GM19240 (cell line): ENCODE data around the gene TPD52L1.

Experiments used
- DNase-seq: peaks from one replicate; pipeline ENCODE4 v3.0.0; 2011; ENCODE audit warnings: low spot score; ENCODE audit not compliant: insufficient read length

Gene TPD52L1

DNA sequence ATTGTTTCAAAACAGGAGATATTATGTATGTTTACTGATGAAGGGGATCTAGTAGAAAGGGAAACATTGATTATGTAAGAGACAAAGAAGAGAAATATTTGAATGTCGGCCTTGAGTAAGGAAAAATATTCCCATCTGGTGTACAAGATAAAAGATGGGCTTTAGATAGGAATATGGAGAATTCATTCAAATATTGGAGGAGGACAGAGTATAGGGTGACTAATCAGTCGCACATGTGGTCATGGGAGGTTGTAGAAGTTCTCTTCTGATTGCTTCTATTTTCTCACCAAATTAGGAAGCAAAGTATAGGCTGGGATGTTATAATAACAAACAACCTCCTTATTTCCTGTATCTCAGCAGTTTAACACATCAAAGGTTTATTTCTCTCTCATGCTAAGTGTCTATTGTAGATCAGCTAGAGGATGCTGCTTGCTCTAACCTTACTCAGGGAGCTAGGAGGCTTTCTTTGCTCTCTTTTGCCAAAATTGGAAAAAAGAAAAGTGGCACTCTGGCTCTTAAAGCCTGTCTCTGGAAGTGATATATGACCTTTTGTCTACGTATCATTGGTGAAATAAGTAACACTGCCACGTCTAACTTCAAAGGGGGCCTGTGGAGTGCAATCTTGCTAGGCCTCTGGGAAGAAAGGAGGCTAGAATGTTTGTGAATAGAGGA is 149.4 kb downstream of the TPD52L1 start:
- DNase-seq, result no peak

DNA sequence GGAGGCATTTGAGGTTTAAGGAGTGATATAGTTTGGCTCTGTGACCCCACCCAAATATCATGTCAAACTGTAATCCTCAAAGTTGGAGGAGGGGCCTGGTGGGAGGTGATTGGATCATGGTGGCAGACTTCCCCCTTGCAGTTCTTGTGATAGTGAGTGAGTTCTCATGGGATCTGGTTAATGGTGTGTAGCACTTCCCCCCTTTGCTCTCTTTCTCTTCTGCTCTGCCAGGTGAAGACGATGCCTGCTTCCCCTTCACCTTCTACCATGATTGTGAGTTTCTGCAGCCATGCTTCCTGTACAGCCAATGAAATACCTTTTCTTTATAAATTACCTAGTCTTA is 149.9 kb downstream of the TPD52L1 start:
- no peak for DNase-seq

DNA sequence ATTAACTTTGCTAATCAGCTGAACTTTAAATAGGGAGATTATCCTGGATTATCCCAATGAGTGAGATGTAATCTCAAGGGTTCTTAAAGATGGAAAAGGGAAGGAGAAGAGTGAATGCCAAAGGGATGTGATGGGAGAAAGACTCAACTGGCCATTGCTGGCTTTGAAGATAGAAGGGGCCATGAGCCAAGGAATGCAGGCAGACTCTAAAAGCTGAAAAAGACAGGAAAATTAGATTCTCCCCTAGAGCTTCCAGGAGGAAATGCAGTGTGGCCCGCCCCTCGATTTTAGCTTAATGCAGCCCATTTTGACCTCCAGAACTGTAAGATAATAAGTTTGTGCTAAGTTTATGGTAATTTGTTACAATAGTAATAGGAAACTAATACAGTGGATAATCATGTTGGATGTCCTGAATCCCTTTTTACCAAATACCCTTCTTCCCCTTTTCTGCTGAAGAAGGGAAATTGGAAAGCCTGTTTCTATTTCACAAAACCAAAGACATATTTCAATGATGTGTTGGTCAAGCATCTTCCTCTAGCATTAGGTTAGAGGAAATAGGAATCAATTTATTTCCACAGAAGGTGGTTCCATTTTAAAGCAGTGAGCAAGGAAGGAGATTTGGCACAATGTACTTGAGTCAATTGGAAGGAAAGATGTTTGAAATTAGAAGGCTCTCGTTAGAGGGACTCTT is 151.5 kb downstream of the TPD52L1 start:
- DNase-seq, result no peak

- no peak for DNase-seq
Observed at GRCh38 chr6:125306756-125307149, 153.2 kb downstream of the TPD52L1 start.

DNA sequence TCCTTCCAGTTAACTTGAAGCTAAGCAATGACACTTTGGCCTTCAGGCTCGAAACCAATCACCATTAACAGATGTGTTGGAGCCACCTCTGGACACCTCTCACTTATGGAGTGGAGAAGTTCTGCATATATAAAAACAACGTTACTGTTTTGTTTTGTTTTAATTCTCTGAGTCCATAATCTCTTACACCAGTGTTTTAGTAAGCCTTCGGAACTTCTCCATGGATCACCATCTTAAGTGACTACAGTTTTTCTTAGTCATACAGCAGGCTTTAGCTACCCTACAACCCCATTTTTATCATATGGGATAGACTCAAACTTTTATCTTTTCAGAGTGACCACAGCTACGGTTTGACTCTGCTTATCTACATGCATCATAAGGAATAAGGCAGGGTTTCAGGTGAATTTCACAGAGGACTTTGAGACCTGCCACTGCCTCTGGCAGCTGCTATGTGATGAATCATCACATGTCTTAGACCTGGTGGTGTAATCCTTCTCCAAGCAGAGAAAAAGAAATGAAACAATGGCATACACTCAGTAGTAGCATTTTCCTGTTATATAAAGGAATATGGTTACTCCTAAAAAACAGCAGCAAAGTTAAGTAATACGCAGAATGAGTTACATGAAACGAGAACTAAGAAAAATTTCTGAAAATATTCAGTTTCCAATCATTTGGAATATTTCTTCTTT is 153.7 kb downstream of the TPD52L1 start:
- DNase-seq, result no peak

GRCh38 chr6:125307964-125308615 is 154.5 kb downstream of the TPD52L1 start:
- DNase-seq, result no peak

DNA sequence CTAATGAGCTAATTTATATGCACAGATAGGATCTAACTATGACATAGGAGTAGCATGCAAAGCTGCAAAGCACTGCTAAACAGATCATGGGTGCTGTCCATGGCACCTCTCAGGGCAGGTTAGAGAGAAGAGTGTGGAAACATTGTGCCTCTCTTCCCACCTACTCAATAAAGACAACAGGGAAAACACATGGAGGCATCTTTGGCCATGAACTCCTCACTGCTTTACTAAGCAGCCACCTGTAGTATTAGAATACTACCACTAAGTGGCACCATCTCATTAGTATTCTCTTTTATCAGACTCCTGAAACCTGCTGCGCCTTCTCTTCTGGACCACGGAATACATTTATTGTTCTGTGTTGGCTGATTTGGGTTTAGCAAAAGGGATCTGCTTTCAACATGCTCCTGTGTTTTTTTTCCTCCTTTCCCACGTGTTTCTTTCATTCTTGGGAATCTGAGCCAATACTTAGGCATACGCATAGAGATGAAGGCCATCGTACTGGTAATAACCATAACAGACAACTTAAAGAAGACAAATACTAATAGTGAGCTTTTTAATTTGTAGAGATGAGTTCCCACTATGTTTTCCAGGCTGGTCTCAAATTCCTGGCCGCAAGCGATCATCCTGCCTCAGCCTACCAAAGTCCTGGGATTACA is 157.5 kb downstream of the TPD52L1 start:
- no peak for DNase-seq

- DNase-seq, result no peak
Observed at GRCh38 chr6:125312478-125312877, 158.9 kb downstream of the TPD52L1 start.

DNA sequence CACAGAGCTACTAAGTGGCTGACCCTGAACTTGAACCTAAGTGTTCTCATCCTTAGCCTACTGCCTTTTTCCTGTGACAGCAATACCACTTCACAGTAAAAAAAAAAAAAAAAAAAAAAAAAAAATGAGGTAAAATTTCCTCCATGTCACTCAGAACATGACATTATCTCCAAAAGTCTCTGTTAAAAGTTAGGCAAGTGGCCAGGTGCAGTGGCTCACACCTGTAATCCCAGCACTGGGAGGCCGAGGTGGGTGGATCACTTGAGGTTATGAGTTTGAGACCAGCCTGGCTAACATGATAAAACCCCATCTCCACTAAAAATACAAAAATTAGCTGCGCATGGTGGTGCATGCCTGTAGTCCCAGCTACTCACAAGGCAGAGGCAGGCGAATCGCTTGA is 159.4 kb downstream of the TPD52L1 start:
- DNase-seq, result no peak
